H1 (cell line): ENCODE measurements around the gene HDHD3. TPM values are rescaled to one million over a fixed set of nuclear protein-coding genes. Genes with fewer than 3 reads are reported as not detected.

ENCODE experiments used
- CTCF ChIA-PET: fragments of 300-600 bp; sonication (Branson Sonifier 250); formaldehyde crosslinking; loops from one replicate; lab custom pipeline; 2021; ENCODE audit not compliant: partially characterized antibody; lab: Charles Lee
- POLR2A ChIA-PET: fragments of 300-600 bp; sonication (Branson Sonifier 250); formaldehyde crosslinking; loops from one replicate; lab custom pipeline; 2021; ENCODE audit warnings: inconsistent platforms; ENCODE audit not compliant: partially characterized antibody; lab: Charles Lee
- DNase-seq, 2 experiments: peaks; one replicate each; pipeline versions ENCODE4 v3.0.0 to v3.0.0-alpha.2; 2010 to 2022; ENCODE audit warnings: low spot score in 2 of 2, low read depth in 1 of 2, mixed read lengths in 1 of 2
- FAIRE-seq: peaks from 2 replicates; lab custom pipeline; 2011; peaks lifted over from hg19 to GRCh38; lab: Jason Lieb, UNC
- H2AFZ ChIP-seq: 2 replicates; pipeline ENCODE4 v1.8.1; 2012; ENCODE audit warnings: low read length, inconsistent platforms
- H2AK5ac ChIP-seq: 2 replicates; pipeline ENCODE4 v1.6.1; 2013; ENCODE audit warnings: low read depth, low read length
- H2BK120ac ChIP-seq: replicated peaks from 2 replicates; pipeline ENCODE3; 2013; ENCODE audit warnings: low read depth, low read length, inconsistent platforms
- H2BK12ac ChIP-seq: 2 replicates; pipeline ENCODE4 v1.6.1; 2013; ENCODE audit warnings: low read depth, low read length
- H2BK15ac ChIP-seq: 2 replicates; pipeline ENCODE4 v1.6.1; 2013; ENCODE audit warnings: low read length
- H2BK20ac ChIP-seq: 2 replicates; pipeline ENCODE4 v1.6.1; 2013; ENCODE audit warnings: low read length
- H2BK5ac ChIP-seq: 2 replicates; pipeline ENCODE4 v1.6.1; 2013; ENCODE audit warnings: low read depth, low read length
- H3K14ac ChIP-seq: 2 replicates; pipeline ENCODE4 v1.6.1; 2013; ENCODE audit warnings: inconsistent platforms; ENCODE audit not compliant: insufficient read length
- H3K18ac ChIP-seq: 2 replicates; pipeline ENCODE4 v1.6.1; 2013; ENCODE audit warnings: low read length; ENCODE audit errors: extremely low read depth
- H3K23ac ChIP-seq: 2 replicates; pipeline ENCODE4 v1.6.1; 2013; ENCODE audit warnings: inconsistent platforms; ENCODE audit not compliant: insufficient read length
- H3K23me2 ChIP-seq: 2 replicates; pipeline ENCODE4 v1.6.1; 2013; ENCODE audit warnings: low read depth, low read length
- H3K27ac ChIP-seq: 2 replicates; pipeline ENCODE4 v1.6.1; 2011; ENCODE audit warnings: low read depth, low read length, inconsistent platforms
- H3K27me3 ChIP-seq, 4 experiments: replicated peaks in 1 of 4; 1 replicate in 1 of 4; 2 replicates in 3 of 4; pipeline versions ENCODE4 v1.6.1 to v1.8.1; 2011 to 2013; ENCODE audit warnings: low read length in 3 of 4, mild to moderate bottlenecking in 3 of 4, inconsistent platforms in 2 of 4, mixed read lengths in 2 of 4, moderate library complexity in 1 of 4; ENCODE audit not compliant: control insufficient read depth in 3 of 4, insufficient read depth in 3 of 4; ENCODE audit errors: extremely low read depth in 1 of 4
- H3K36me3 ChIP-seq, 4 experiments: 2 replicates each; pipeline versions ENCODE4 v1.6.1 to v1.8.1; 2011 to 2013; ENCODE audit warnings: mild to moderate bottlenecking in 4 of 4, low read length in 3 of 4, moderate library complexity in 2 of 4, control low read depth in 1 of 4, inconsistent platforms in 1 of 4; ENCODE audit not compliant: insufficient read depth in 4 of 4, control insufficient read depth in 2 of 4
- H3K4ac ChIP-seq: replicated peaks from 2 replicates; pipeline ENCODE3; 2013; ENCODE audit warnings: low read length, low read depth, mixed read lengths, inconsistent platforms; ENCODE audit not compliant: insufficient read length
- H3K4me1 ChIP-seq, 4 experiments: replicated peaks in 1 of 4; 1 replicate in 1 of 4; 2 replicates in 3 of 4; pipeline versions ENCODE4 v1.6.1 to v1.8.1; 2011 to 2013; ENCODE audit warnings: low read length in 3 of 4, inconsistent platforms in 2 of 4, mixed read lengths in 1 of 4; ENCODE audit not compliant: insufficient read depth in 4 of 4, control insufficient read depth in 3 of 4
- H3K4me2 ChIP-seq, 2 experiments: 2 replicates each; pipeline versions ENCODE4 v1.6.1 to v1.8.1; 2011 to 2013; ENCODE audit warnings: low read depth in 2 of 2, low read length in 2 of 2, control low read depth in 1 of 2, inconsistent platforms in 1 of 2, mild to moderate bottlenecking in 1 of 2; ENCODE audit not compliant: insufficient read depth in 1 of 2
- H3K4me3 ChIP-seq, 4 experiments: fragments of 200-600, 300-600 bp in 1 of 4; sonication (generic), shearing (Covaris generic), sonication (Bioruptor Twin) in 1 of 4; 2 replicates each; pipeline versions ENCODE4 v1.5.1 to v1.8.1; 2011 to 2016; ENCODE audit warnings: low read length in 4 of 4, low read depth in 3 of 4, control low read depth in 2 of 4, inconsistent platforms in 2 of 4, mild to moderate bottlenecking in 2 of 4, mixed read lengths in 1 of 4, moderate library complexity in 1 of 4; ENCODE audit not compliant: insufficient read depth in 2 of 4; ENCODE audit errors: extremely low read depth in 1 of 4
- H3K56ac ChIP-seq: replicated peaks from 2 replicates; pipeline ENCODE3; 2013; ENCODE audit warnings: low read depth, mild to moderate bottlenecking, mixed read lengths, low read length, inconsistent platforms; ENCODE audit not compliant: insufficient read length
- H3K79me1 ChIP-seq: 2 replicates; pipeline ENCODE4 v1.6.1; 2013; ENCODE audit warnings: low read depth, low read length, control low read depth
- H3K79me2 ChIP-seq, 2 experiments: 2 replicates each; pipeline versions ENCODE4 v1.6.1 to v1.8.1; 2012 to 2013; ENCODE audit warnings: low read length in 2 of 2, mild to moderate bottlenecking in 2 of 2, inconsistent platforms in 1 of 2; ENCODE audit not compliant: insufficient read depth in 2 of 2, control insufficient read depth in 1 of 2
- H3K9ac ChIP-seq, 4 experiments: replicated peaks in 1 of 4; 1 replicate in 1 of 4; 2 replicates in 3 of 4; pipeline versions ENCODE4 v1.6.1 to v1.8.1; 2011 to 2013; ENCODE audit warnings: low read depth in 3 of 4, low read length in 3 of 4, control low read depth in 2 of 4, mild to moderate bottlenecking in 2 of 4, moderate library complexity in 2 of 4, inconsistent platforms in 1 of 4; ENCODE audit errors: extremely low read depth in 1 of 4
- H3K9me3 ChIP-seq, 2 experiments: 2 replicates each; pipeline versions ENCODE4 v1.6.1 to v1.8.1; 2012 to 2013; ENCODE audit warnings: mild to moderate bottlenecking in 2 of 2, moderate library complexity in 2 of 2, control low read depth in 1 of 2, inconsistent platforms in 1 of 2, low read depth in 1 of 2, low read length in 1 of 2, mixed read lengths in 1 of 2; ENCODE audit not compliant: insufficient read depth in 2 of 2
- H4K20me1 ChIP-seq, 2 experiments: replicated peaks in 1 of 2; 2 replicates each; pipeline versions ENCODE3 to v1.8.1; 2011 to 2013; ENCODE audit warnings: inconsistent platforms in 2 of 2, low read length in 2 of 2, mild to moderate bottlenecking in 1 of 2; ENCODE audit not compliant: insufficient read depth in 2 of 2, control insufficient read depth in 1 of 2
- H4K5ac ChIP-seq: 2 replicates; pipeline ENCODE4 v1.6.1; 2013; ENCODE audit warnings: low read length, low read depth, mixed read lengths, inconsistent platforms; ENCODE audit not compliant: insufficient read length
- H4K8ac ChIP-seq: 2 replicates; pipeline ENCODE4 v1.8.0; 2013; ENCODE audit warnings: mild to moderate bottlenecking, moderate library complexity, low read length, inconsistent platforms; ENCODE audit not compliant: insufficient read depth; ENCODE audit errors: extremely low read depth
- H4K91ac ChIP-seq: replicated peaks from 2 replicates; pipeline ENCODE3; 2013; ENCODE audit warnings: low read length, mixed read lengths, inconsistent platforms; ENCODE audit not compliant: insufficient read length
- CTBP2 ChIP-seq: IDR thresholded peaks from 2 replicates; pipeline ENCODE4 v1.7.0; 2011; ENCODE audit warnings: borderline replicate concordance, mild to moderate bottlenecking, moderate library complexity, mixed read lengths, low read length; ENCODE audit not compliant: insufficient read depth, insufficient read length
- KDM1A ChIP-seq: fragments of 200-600, 300-600 bp; sonication (generic); IDR thresholded peaks from 2 replicates; pipeline ENCODE4 v1.7.1; 2016; ENCODE audit warnings: mild to moderate bottlenecking, low read length, borderline replicate concordance
- WGBS, 2 experiments: shearing (Covaris generic) in 1 of 2; methylation state at CpG; one replicate each; pipeline versions ENCODE4 v1.1.6 to v1.1.7; 2013 to 2015; ENCODE audit warnings: low lambda C conversion rate in 2 of 2, mixed read lengths in 2 of 2, inconsistent platforms in 1 of 2, low coverage in 1 of 2, missing lambda C conversion rate in 1 of 2; ENCODE audit not compliant: insufficient replicate concordance in 2 of 2, insufficient coverage in 1 of 2, insufficient read length in 1 of 2; ENCODE audit errors: extremely low coverage in 1 of 2, missing lambda C conversion rate in 1 of 2; 5-methylcytosine and 5-hydroxymethylcytosine counted together
- polyA plus RNA-seq, 7 experiments: library from polyadenylated mRNA; depleted of rRNA in 3 of 7; stranded (reverse) in 5 of 7; unstranded in 2 of 7; fragments of >200 nt in 5 of 7; fragments of 200-250 nt in 2 of 7; gene quantifications; 1 replicate in 5 of 7; 2 replicates in 1 of 7; 4 replicates in 1 of 7; pipeline versions ENCODE4 v1.2.1 to v1.2.3, GENCODE V29; 2011 to 2013; ENCODE audit warnings: missing spikeins in 2 of 7, mixed read lengths in 2 of 7
- total RNA-seq: library from RNA; stranded (reverse); fragmentation: NEBNext Ultra II Directional; extraction: Animal tissue kit (Norgen Biotek cat#: 25700); gene quantifications from 2 replicates; pipeline ENCODE4 v1.2.1, GENCODE V29; 2021

Gene HDHD3
- total and polyA plus RNA-seq, 2 of the 8 experiments (the other 6 are each of a cell fraction or from before 2014, with no cell fraction given), result 12.1 to 25.3 TPM

DNA sequence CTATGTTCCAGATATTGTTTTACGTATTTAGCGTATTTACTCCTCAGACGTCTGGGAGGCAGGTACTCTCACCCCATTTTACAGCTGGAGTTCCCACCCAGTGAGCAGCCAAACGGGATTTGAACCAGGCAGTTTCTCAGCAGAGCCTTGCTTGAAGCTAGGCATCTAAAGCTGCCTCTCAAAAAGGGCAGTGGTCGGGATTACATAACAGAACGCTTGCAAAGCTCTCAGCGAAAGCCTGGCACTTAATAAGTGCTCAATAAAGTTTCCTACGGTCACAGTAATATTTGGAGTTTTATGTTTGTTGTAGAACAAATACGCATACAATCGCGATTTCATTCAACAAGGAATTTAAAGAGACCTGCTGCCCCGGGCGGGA, 27.7 kb downstream of the HDHD3 start:
- ChIA-PET CTCF (interaction anchor here (0.5 to 2.5 kb wide), 8 partner anchors 9 to 239 kb away, joined by 3 to 11 read pairs (median 4); partner anchors contain the start of genes CDC26 and PRPF4), POLR2A (interaction anchor here (1.0 to 2.8 kb wide), 7 partner anchors 8 to 47 kb away, joined by 3 to 11 read pairs (median 4); partner anchors contain the start of gene WDR31)
- H3K27me3 ChIP-seq, result peaks cover 0 to 14% (median 2%) of the 10 kb centered on the region in 4 experiments; a peak in 5 of 7 replicates
- peak overlapping the region; percentile 27 for H2AFZ ChIP-seq
- no peak overlapping the region for H4K91ac ChIP-seq
- TF ChIP-seq KDM1A (peak; percentile 24; the same call in 1 of the 2 replicates), CTBP2 (no peak)
- no peak overlapping the region for H4K5ac ChIP-seq
- H3K14ac ChIP-seq, result no peak overlapping the region
- WGBS, 2 experiments, result 21% methylated on average over 11 of the region's 13 CpGs; no CpG with 5 or more reads in 1 of the 2 experiments
- no peak overlapping the region for H3K56ac ChIP-seq
- H3K27ac ChIP-seq, result no peak overlapping the region
- no peak for FAIRE-seq
- H4K8ac ChIP-seq, result no peak overlapping the region
- peak overlapping the region in 1 of 4 experiments; percentile 48; a peak in 1 of 7 replicates for H3K9ac ChIP-seq
- H2BK5ac ChIP-seq, result no peak overlapping the region
- H3K18ac ChIP-seq, result no peak overlapping the region
- no peak overlapping the region for H2BK12ac ChIP-seq
- no peak overlapping the region for H3K4ac ChIP-seq
- peak in 1 of 2 experiments; percentile 53 for DNase-seq
- H3K23ac ChIP-seq, result no peak overlapping the region
- no peaks in the 10 kb centered on the region for H3K9me3 ChIP-seq
- H3K23me2 ChIP-seq, result peaks cover 11% of the 10 kb centered on the region; the same call in 1 of the 2 replicates
- H3K79me1 ChIP-seq, result no peaks in the 10 kb centered on the region; the same call in none of the 2 replicates
- peak overlapping the region; percentile 75 to 89 (median 76) for H3K4me3 ChIP-seq
- H3K4me2 ChIP-seq, result peak overlapping the region; percentile 56 to 86
- H3K79me2 ChIP-seq, result no peaks in the 10 kb centered on the region
- peaks cover 5 to 14% (median 10%) of the 10 kb centered on the region in 4 experiments for H3K4me1 ChIP-seq
- H2AK5ac ChIP-seq, result no peak overlapping the region
- no peak overlapping the region for H2BK20ac ChIP-seq
- no peak overlapping the region for H2BK120ac ChIP-seq
- no peaks in the 10 kb centered on the region for H3K36me3 ChIP-seq
- peaks cover 0 to 2% of the 10 kb centered on the region in 2 experiments for H4K20me1 ChIP-seq
- H2BK15ac ChIP-seq, result no peak overlapping the region
